Activated naive CD8-positive, alpha-beta T cell treated with anti-CD3 and anti-CD28 coated beads for 36 hours (primary cell): ENCODE results near the gene PRRC2A. TPM values are rescaled to one million over a fixed set of nuclear protein-coding genes. Genes with fewer than 3 reads are reported as not detected.
A peak's percentile ranks its signal among the peaks of the same experiment; 100 is the strongest.

Source experiments
- DNase-seq: peaks from one replicate; pipeline ENCODE4 v3.0.0; 2021
- H3K27ac Mint-ChIP-seq: one replicate; pipeline ENCODE4 v1.8.0; 2022; ENCODE audit warnings: mild to moderate bottlenecking, moderate library complexity, mixed read lengths
- H3K27me3 Mint-ChIP-seq: one replicate; pipeline ENCODE4 v1.8.0; 2022; ENCODE audit warnings: mild to moderate bottlenecking, mixed read lengths
- H3K36me3 Mint-ChIP-seq: one replicate; pipeline ENCODE4 v1.8.0; 2021; ENCODE audit warnings: mild to moderate bottlenecking, mixed read lengths
- H3K4me1 Mint-ChIP-seq: one replicate; pipeline ENCODE4 v1.8.0; 2021; ENCODE audit warnings: mixed read lengths
- H3K4me3 Mint-ChIP-seq: one replicate; pipeline ENCODE4 v1.8.0; 2022; ENCODE audit warnings: mild to moderate bottlenecking, moderate library complexity, mixed read lengths
- H3K9me3 Mint-ChIP-seq: one replicate; pipeline ENCODE4 v1.8.0; 2022; ENCODE audit warnings: mixed read lengths
- total RNA-seq, 2 experiments: library from RNA; stranded (reverse); gene quantifications; one replicate each; pipeline ENCODE4 v1.2.3, GENCODE V29; 2021

PRRC2A gene
- total RNA-seq, 2 experiments from 2014 or later = 244 to 252 TPM

- Mint-ChIP-seq H3K4me1 (peaks cover 19% of the 10 kb centered on the region), H3K36me3 (peaks cover 15% of the 10 kb centered on the region), H3K9me3 (no peaks in the 10 kb centered on the region), H3K4me3 (no peak overlapping the region), H3K27ac (no peak overlapping the region), H3K27me3 (no peaks in the 10 kb centered on the region)
- DNase-seq = no peak
Measured at GRCh38 chr6:31643818-31644454, 23.4 kb downstream of the PRRC2A start.

DNA sequence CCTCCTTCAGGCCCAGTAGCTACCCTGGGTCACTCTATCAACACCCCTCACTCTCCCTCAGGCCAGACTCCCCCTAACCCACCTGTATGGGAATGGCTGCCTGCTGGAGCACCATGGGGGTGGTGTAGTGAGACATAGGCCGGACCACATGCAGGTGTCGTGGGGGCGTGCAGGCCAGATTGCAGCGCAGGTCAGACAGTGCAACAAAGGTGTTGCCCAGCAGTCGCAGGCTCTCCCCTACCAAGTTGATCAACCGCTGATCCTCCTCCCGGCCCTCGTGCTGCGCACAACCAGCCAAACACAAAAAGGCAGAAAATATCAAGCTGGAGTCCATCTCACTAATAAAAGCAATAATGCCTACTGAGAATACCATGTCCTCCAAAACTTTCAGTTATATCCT lies 24.8 kb downstream of the PRRC2A start:
- Mint-ChIP-seq H3K4me3 (no peak overlapping the region), H3K4me1 (peaks cover 21% of the 10 kb centered on the region), H3K36me3 (peaks cover 25% of the 10 kb centered on the region), H3K27me3 (no peaks in the 10 kb centered on the region), H3K27ac (peak overlapping the region; percentile 25), H3K9me3 (no peaks in the 10 kb centered on the region)
- DNase-seq = no peak

DNA sequence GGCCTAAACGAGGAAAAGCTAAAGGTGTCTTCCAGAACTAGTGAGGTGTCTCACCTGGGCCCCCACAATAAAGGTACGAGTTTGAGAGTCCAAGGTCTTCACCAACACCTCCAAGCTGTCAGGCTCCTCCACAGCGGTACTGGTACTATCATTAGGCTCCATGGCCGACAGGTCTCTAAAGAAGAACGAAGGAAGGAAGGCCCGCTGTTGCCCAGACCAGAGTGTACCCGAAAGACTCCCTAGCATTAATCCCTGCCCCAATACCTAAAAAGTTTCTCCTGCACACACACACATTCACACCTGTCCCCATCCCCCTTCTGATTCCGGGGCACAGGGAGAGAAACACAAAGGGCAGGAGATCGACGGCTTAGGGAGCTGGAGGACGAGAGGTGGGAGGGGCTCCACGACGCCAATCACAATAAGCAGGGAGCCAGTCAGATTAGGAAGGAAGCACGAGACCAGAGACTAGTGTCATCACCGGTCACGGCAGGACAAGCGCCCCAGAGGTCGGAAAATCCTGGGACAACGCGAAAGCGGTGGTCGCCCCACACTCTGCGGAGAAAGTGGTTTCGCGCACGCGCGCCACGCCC lies 31.2 kb downstream of the PRRC2A start:
- Mint-ChIP-seq H3K4me1 (peaks cover 41% of the 10 kb centered on the region), H3K36me3 (peaks cover 47% of the 10 kb centered on the region)
- DNase-seq = no peak

DNA sequence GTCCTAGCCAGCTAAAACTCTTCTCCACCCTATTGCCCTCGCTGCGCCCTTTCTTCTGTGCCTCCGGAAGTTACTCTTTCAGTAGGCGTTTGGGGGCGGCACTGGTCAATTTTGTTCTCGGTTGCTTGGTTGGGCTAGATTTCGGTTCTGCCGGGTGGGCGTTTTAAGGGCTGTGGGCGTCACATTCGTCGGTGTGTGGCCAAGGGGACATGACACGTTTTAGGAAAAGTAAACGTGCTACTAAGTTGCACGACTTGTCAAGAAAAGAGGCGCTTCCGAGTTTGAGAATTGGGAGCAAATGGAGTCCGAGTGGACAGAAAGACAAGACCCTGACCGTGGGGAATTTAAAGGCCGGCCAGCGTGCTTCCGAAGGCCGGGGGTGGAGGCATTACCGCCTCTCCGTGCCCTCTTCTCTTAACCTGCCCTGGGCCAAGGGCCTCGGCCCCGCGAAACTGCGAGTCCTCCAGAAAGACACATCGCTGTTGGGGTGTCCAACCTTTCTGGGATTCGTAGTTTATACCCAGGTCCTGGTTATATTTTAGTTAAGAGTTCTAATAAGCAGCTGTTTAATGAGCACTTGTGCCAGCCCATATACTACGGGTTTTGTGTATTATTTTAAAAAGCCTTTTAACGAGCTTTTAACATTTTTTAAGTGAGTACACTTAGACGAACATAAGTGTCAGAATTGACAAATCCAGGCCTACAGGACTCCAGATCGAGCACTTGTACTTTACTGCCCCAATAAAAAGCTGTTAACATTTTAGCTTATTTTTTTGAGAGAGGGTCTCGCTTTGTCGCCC lies 32.6 kb downstream of the PRRC2A start:
- Mint-ChIP-seq H3K27ac (peak overlapping the region; percentile 100), H3K27me3 (peaks cover 6% of the 10 kb centered on the region), H3K4me3 (peak overlapping the region; percentile 98), H3K4me1 (peaks cover 51% of the 10 kb centered on the region), H3K9me3 (no peaks in the 10 kb centered on the region), H3K36me3 (peaks cover 52% of the 10 kb centered on the region)
- peak; percentile 85 for DNase-seq

More for the DNA sequence above, 31.2 kb downstream of the PRRC2A start:
- peak overlapping the region; percentile 100 for H3K27ac Mint-ChIP-seq
- H3K9me3 Mint-ChIP-seq = no peaks in the 10 kb centered on the region
- H3K27me3 Mint-ChIP-seq = peaks cover 6% of the 10 kb centered on the region
- H3K4me3 Mint-ChIP-seq = peak overlapping the region; percentile 98

DNA sequence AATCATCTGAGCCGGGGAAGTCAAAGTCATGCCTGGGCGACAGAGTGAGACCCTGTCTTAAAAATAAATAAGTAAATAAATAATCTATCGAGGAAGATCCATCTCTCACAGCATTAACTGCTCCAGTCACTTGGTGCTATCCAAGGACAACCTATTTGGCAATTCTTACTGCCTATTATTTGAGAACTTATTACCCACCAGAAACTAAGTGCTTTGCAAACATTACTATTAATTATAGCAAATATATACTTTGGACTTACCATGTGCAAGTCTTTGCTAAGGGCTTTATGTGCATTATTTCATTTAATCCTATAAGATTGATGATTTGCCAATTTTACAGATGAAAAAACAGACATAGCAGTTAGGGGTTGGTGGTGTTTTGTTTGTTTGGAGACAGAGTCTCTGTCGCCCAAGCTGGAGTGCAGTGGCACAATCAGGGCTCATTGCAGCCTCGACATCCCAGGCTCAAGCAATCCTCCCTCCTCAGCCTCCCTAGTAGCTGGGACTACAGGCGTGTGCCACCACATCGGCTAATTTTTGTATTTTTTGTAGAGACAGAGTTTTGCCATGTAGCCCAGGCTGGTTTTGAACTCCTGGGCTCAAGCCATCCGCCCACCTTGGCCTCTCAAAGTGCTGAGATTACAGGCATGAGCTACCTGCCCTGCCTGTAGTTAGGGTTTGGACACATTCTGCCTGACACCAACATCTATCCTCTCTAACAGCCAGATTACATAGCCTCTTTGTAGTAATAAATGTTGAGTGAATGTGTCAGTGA lies 34.2 kb downstream of the PRRC2A start:
- H3K4me1 Mint-ChIP-seq = peaks cover 57% of the 10 kb centered on the region
- no peak overlapping the region for H3K4me3 Mint-ChIP-seq
- no peaks in the 10 kb centered on the region for H3K9me3 Mint-ChIP-seq
- H3K27me3 Mint-ChIP-seq = peaks cover 6% of the 10 kb centered on the region
- DNase-seq = no peak
- peak overlapping the region; percentile 4 for H3K27ac Mint-ChIP-seq
- H3K36me3 Mint-ChIP-seq = peaks cover 49% of the 10 kb centered on the region

DNA sequence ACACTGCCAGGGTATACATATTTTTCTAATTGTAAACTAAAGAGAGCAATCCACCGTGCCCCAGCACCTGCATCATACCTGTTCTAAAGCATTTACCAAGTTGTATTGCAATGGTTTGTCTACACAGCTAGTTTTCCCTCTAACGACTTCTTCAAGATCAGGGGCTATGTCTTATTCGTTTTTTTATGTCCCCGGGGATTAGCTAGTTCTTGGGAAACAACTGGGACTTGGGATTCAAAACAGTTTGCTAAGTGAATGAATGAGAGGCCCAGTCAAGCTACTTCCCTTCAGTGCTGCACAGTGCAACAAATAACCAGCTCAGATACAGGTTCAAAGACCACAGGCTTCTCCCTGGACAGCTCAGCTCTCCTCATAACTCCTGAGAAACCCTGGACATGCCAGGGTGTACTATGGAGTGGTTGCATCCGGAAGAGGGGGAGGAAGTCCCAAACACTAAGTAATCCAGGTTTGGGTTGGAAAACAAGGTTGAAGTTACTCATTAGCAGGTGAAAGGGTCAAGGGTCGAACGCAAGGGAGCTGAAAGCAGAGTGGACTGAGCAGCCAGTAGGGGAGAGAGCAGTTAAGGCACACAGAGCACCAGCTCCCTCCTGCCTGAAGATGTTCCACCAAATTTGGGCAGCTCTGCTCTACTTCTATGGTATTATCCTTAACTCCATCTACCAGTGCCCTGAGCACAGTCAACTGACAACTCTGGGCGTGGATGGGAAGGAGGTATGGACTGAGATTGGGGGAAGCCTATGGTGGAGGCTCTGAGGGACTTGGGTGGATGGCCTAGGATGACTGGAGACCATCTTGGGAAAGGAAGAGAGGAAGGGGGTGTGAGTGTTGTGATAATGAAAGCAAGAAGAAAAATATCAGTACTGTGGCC lies 35.1 kb downstream of the PRRC2A start, which contains the start of gene APOM:
TSS of gene APOM (plus strand) at position 546 of the 889 bp plus-strand sequence. CDS start at position 619, 73 bp downstream.
- H3K4me1 Mint-ChIP-seq = peaks cover 58% of the 10 kb centered on the region
- H3K4me3 Mint-ChIP-seq = no peak within 1 kb of the TSS
- H3K9me3 Mint-ChIP-seq = no peaks in the 10 kb centered on the region
- H3K27ac Mint-ChIP-seq = peak within 1 kb of the TSS; percentile 12
- peaks cover 6% of the 10 kb centered on the region for H3K27me3 Mint-ChIP-seq
- peaks cover 50% of the 10 kb centered on the region for H3K36me3 Mint-ChIP-seq
- no peak for DNase-seq

DNA sequence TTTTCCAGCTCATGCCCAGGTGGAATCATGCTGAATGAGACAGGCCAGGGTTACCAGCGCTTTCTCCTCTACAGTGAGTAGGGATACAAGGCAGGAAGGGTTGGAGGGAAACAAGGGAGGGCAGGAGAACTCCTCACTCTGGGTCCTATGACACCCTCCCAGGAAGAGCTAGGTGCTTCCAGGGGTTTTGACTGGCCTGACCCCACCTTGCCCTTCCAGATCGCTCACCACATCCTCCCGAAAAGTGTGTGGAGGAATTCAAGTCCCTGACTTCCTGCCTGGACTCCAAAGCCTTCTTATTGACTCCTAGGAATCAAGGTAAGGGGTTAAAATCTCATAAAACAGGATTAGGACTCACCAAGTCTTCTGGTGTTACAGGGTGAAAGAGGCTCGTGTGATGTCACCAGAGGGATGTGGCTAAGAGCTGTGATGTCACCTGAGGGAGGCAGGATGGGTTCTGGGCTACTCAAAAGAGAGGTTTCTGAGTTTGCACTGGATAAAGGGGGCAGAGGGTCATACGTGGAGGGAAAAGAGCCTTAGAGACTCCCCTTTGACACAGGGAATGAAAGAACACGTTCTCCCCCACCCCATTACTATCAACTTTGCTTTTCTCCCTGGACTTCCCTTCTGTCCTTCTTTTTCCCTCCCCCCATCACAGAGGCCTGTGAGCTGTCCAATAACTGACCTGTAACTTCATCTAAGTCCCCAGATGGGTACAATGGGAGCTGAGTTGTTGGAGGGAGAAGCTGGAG lies 37.1 kb downstream of the PRRC2A start:
- Mint-ChIP-seq H3K9me3 (no peaks in the 10 kb centered on the region), H3K4me1 (peaks cover 59% of the 10 kb centered on the region), H3K36me3 (peaks cover 50% of the 10 kb centered on the region), H3K4me3 (peak overlapping the region; percentile 97), H3K27ac (peak overlapping the region; percentile 64), H3K27me3 (no peaks in the 10 kb centered on the region)
- no peak for DNase-seq

DNA sequence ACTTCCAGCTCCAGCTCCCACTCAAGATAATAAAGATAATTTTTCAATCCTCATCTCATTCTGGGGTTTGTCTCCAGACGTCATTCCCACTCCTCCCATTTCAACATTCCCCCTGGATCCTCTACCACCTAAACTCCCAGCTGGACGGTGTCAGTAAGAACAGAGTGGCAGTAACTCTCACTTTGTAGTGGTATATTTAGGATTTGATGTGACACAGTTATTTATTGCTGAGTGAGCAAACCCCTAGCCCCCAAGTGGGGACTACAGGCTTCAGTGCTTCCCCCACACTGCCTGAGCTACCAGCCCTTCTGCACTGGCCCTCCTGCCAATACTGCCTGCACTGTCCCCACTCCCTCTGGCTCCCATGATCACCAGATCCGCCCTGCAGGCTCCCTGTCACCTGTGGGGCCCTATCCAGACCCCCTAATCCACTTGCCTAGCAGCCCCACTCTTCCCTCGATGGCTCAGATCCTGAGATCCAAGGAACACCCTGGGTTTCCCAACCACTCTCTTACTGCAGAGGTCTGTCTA lies 37.7 kb downstream of the PRRC2A start:
- peak overlapping the region; percentile 97 for H3K4me3 Mint-ChIP-seq
- H3K27ac Mint-ChIP-seq = peak overlapping the region; percentile 64
- peaks cover 54% of the 10 kb centered on the region for H3K36me3 Mint-ChIP-seq
- H3K27me3 Mint-ChIP-seq = no peaks in the 10 kb centered on the region
- no peaks in the 10 kb centered on the region for H3K9me3 Mint-ChIP-seq
- peaks cover 57% of the 10 kb centered on the region for H3K4me1 Mint-ChIP-seq
- DNase-seq = no peak

- Mint-ChIP-seq H3K4me3 (peak overlapping the region; percentile 97), H3K27me3 (no peaks in the 10 kb centered on the region), H3K9me3 (no peaks in the 10 kb centered on the region), H3K36me3 (peaks cover 63% of the 10 kb centered on the region), H3K27ac (peak overlapping the region; percentile 91), H3K4me1 (peaks cover 63% of the 10 kb centered on the region)
- DNase-seq = no peak
Measured at GRCh38 chr6:31658983-31659648, 38.6 kb downstream of the PRRC2A start.

- DNase-seq = peak; percentile 43
- Mint-ChIP-seq H3K4me1 (peaks cover 68% of the 10 kb centered on the region), H3K27ac (peak overlapping the region; percentile 91), H3K9me3 (no peaks in the 10 kb centered on the region), H3K36me3 (peaks cover 70% of the 10 kb centered on the region), H3K4me3 (peak overlapping the region; percentile 97), H3K27me3 (no peaks in the 10 kb centered on the region)
Measured at GRCh38 chr6:31659649-31660380, 39.3 kb downstream of the PRRC2A start.

GRCh38 chr6:31660381-31661261 lies 40.1 kb downstream of the PRRC2A start, which contains the start of gene C6orf47:
TSS of gene C6orf47 (minus strand) at chr6:31660778. CDS start at chr6:31659947, 831 bp downstream.
- DNase-seq = peak; percentile 86
- Mint-ChIP-seq H3K4me1 (peaks cover 64% of the 10 kb centered on the region), H3K36me3 (peaks cover 68% of the 10 kb centered on the region), H3K27me3 (no peaks in the 10 kb centered on the region), H3K9me3 (no peaks in the 10 kb centered on the region), H3K4me3 (peak within 1 kb of the TSS; percentile 97), H3K27ac (peak within 1 kb of the TSS; percentile 91)
